ENCODE measurements around the gene SLC22A25.
"Not testable (repeated sequence)": the region's sequence is repeated elsewhere in the genome, so short reads cannot be mapped to it uniquely, and the experiment has no call there.

The SLC22A25 gene

DNA sequence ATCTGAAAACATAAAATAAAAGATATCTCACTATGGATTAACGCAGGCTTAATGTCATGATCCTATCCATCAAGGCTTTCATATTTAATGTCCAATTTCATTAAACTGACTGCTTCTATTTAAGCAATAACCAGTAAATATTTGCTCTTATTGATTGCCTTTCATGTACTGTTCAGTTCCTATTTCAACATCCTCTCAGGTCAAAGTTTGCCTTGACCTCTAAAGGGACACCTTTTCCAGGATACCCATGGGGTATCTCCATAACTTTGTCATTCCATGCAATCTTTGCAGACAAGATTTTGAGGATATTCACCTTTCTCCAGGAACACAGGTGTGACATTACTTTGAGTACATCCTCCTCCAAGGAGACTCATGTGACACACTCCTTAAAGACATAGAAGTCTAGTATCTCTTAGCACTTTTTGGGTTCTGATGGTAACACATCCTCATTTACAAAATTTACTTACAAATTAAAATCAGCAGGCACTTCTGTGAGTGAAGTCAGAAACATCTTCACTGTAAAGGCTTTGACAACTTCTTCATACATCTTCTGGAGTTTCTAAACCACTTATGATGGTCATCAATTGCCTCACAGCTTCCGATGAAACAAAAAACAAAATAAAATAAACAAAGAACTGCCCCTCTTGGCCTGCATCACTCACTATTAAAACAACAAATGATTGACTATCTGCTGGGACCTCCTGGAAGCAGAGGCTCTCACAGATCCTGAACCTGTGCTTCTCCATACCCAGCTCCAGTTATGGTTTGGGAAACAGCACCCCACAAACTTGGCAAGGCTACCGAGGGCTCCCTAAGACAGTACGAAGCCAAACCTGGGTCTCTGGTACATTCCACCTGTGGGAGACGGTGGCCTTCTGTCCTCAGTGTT lies 7.0 kb upstream of the SLC22A25 start:
- H3K4me3 ChIP-seq (ENCODE audit: insufficient read depth, low read depth, low read length, poor library complexity, severe bottlenecking), result no peak overlapping the region
- no peaks in the 10 kb centered on the region for H3K27me3 ChIP-seq (replicated peaks; ENCODE audit: control insufficient read depth, insufficient read depth, low read length, poor library complexity, severe bottlenecking)
- H3K36me3 ChIP-seq (ENCODE audit: control insufficient read depth, insufficient read depth, low read length), result no peaks in the 10 kb centered on the region
- H3K27ac ChIP-seq (ENCODE audit: insufficient read depth, low read length, poor library complexity, severe bottlenecking), result no peak overlapping the region
- DNase-seq, result no peak
- H3K4me1 ChIP-seq (ENCODE audit: control insufficient read depth, insufficient read depth, low read length, poor library complexity, severe bottlenecking), result no peaks in the 10 kb centered on the region
- H3K9me3 ChIP-seq (ENCODE audit: control insufficient read depth, low read length), result no peaks in the 10 kb centered on the region

DNA sequence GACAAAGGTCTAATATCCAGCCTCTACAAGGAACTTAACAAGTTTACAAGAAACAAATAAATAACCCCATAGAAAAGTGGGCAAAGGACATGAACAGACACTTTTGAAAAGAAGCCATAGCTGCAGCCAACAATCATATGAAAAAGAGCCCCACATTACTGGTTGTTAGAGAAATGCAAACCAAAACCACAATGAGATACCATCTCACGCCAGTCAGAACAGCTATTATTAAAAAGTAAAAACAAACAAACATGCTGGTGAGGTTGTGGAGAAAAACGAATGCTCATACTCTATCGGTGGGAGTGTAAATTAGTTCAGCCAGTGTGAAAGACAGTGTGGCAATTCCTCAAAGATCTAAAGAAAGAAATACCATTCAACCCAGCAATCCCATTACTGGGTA lies 5.6 kb upstream of the SLC22A25 start:
- Histone ChIP-seq H3K4me3 (ENCODE audit: insufficient read depth, low read depth, low read length, poor library complexity, severe bottlenecking) (no peak overlapping the region), H3K36me3 (ENCODE audit: control insufficient read depth, insufficient read depth, low read length) (no peaks in the 10 kb centered on the region), H3K9me3 (ENCODE audit: control insufficient read depth, low read length) (no peaks in the 10 kb centered on the region), H3K27ac (ENCODE audit: insufficient read depth, low read length, poor library complexity, severe bottlenecking) (no peak overlapping the region), H3K27me3 (replicated peaks; ENCODE audit: control insufficient read depth, insufficient read depth, low read length, poor library complexity, severe bottlenecking) (no peaks in the 10 kb centered on the region), H3K4me1 (ENCODE audit: control insufficient read depth, insufficient read depth, low read length, poor library complexity, severe bottlenecking) (no peaks in the 10 kb centered on the region)
- DNase-seq, result no peak

- H3K9me3 ChIP-seq (ENCODE audit: control insufficient read depth, low read length); H3K4me3 ChIP-seq (ENCODE audit: insufficient read depth, low read depth, low read length, poor library complexity, severe bottlenecking); DNase-seq; H3K27ac ChIP-seq (ENCODE audit: insufficient read depth, low read length, poor library complexity, severe bottlenecking); H3K4me1 ChIP-seq (ENCODE audit: control insufficient read depth, insufficient read depth, low read length, poor library complexity, severe bottlenecking); H3K27me3 ChIP-seq (replicated peaks; ENCODE audit: control insufficient read depth, insufficient read depth, low read length, poor library complexity, severe bottlenecking); H3K36me3 ChIP-seq (ENCODE audit: control insufficient read depth, insufficient read depth, low read length): not testable (repeated sequence)
Measured at GRCh38 chr11:63247237-63248002, 4.0 kb upstream of the SLC22A25 start.

DNA sequence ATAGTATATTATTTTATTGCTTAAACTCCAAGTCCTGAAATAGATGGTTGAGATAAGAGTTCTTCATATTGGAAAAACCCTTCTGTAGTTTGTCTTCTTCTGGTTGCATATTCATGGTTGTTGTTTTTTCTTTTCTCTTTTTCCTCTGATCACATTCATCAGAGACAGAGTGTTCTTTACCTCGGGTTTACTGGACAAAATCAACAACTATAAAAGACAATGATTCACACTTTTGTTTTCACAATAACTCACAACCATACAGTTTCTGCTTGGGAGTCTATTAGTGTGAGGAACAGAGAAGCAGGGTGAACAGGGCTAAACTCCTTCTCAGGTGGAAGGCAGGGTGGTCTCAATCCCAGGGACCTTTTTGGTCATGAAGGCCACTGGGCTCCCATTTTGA lies 2.6 kb upstream of the SLC22A25 start:
- H3K4me1 ChIP-seq (ENCODE audit: control insufficient read depth, insufficient read depth, low read length, poor library complexity, severe bottlenecking), result no peaks in the 10 kb centered on the region
- DNase-seq, result no peak
- no peak overlapping the region for H3K27ac ChIP-seq (ENCODE audit: insufficient read depth, low read length, poor library complexity, severe bottlenecking)
- no peak overlapping the region for H3K4me3 ChIP-seq (ENCODE audit: insufficient read depth, low read depth, low read length, poor library complexity, severe bottlenecking)
- no peaks in the 10 kb centered on the region for H3K36me3 ChIP-seq (ENCODE audit: control insufficient read depth, insufficient read depth, low read length)
- no peaks in the 10 kb centered on the region for H3K9me3 ChIP-seq (ENCODE audit: control insufficient read depth, low read length)
- H3K27me3 ChIP-seq (replicated peaks; ENCODE audit: control insufficient read depth, insufficient read depth, low read length, poor library complexity, severe bottlenecking), result no peaks in the 10 kb centered on the region

GRCh38 chr11:63244862-63245261 lies 1.5 kb upstream of the SLC22A25 start:
- DNase-seq, result no peak

GRCh38 chr11:63242089-63242781 lies 1.2 kb downstream of the SLC22A25 start:
- no peaks in the 10 kb centered on the region for H3K27me3 ChIP-seq (replicated peaks; ENCODE audit: control insufficient read depth, insufficient read depth, low read length, poor library complexity, severe bottlenecking)
- no peaks in the 10 kb centered on the region for H3K36me3 ChIP-seq (ENCODE audit: control insufficient read depth, insufficient read depth, low read length)
- no peak overlapping the region for H3K4me3 ChIP-seq (ENCODE audit: insufficient read depth, low read depth, low read length, poor library complexity, severe bottlenecking)
- no peaks in the 10 kb centered on the region for H3K4me1 ChIP-seq (ENCODE audit: control insufficient read depth, insufficient read depth, low read length, poor library complexity, severe bottlenecking)
- H3K27ac ChIP-seq (ENCODE audit: insufficient read depth, low read length, poor library complexity, severe bottlenecking), result no peak overlapping the region
- no peaks in the 10 kb centered on the region for H3K9me3 ChIP-seq (ENCODE audit: control insufficient read depth, low read length)
- no peak for DNase-seq

More at GRCh38 chr11:63244862-63245261, 1.5 kb upstream of the SLC22A25 start:
- no peaks in the 10 kb centered on the region for H3K27me3 ChIP-seq (replicated peaks; ENCODE audit: control insufficient read depth, insufficient read depth, low read length, poor library complexity, severe bottlenecking)
- H3K9me3 ChIP-seq (ENCODE audit: control insufficient read depth, low read length), result no peaks in the 10 kb centered on the region
- H3K36me3 ChIP-seq (ENCODE audit: control insufficient read depth, insufficient read depth, low read length), result no peaks in the 10 kb centered on the region
- no peaks in the 10 kb centered on the region for H3K4me1 ChIP-seq (ENCODE audit: control insufficient read depth, insufficient read depth, low read length, poor library complexity, severe bottlenecking)
- no peak overlapping the region for H3K4me3 ChIP-seq (ENCODE audit: insufficient read depth, low read depth, low read length, poor library complexity, severe bottlenecking)
- no peak overlapping the region for H3K27ac ChIP-seq (ENCODE audit: insufficient read depth, low read length, poor library complexity, severe bottlenecking)

- Histone ChIP-seq H3K27ac (ENCODE audit: insufficient read depth, low read length, poor library complexity, severe bottlenecking) (no peak overlapping the region), H3K27me3 (replicated peaks; ENCODE audit: control insufficient read depth, insufficient read depth, low read length, poor library complexity, severe bottlenecking) (no peaks in the 10 kb centered on the region)
- no peak for DNase-seq
Measured at GRCh38 chr11:63240791-63241379, 2.5 kb downstream of the SLC22A25 start.

GRCh38 chr11:63240098-63240497 lies 3.3 kb downstream of the SLC22A25 start:
- Histone ChIP-seq H3K27ac (ENCODE audit: insufficient read depth, low read length, poor library complexity, severe bottlenecking) (no peak overlapping the region), H3K27me3 (replicated peaks; ENCODE audit: control insufficient read depth, insufficient read depth, low read length, poor library complexity, severe bottlenecking) (no peaks in the 10 kb centered on the region), H3K4me1 (ENCODE audit: control insufficient read depth, insufficient read depth, low read length, poor library complexity, severe bottlenecking) (no peaks in the 10 kb centered on the region), H3K4me3 (ENCODE audit: insufficient read depth, low read depth, low read length, poor library complexity, severe bottlenecking) (no peak overlapping the region), H3K9me3 (ENCODE audit: control insufficient read depth, low read length) (no peaks in the 10 kb centered on the region), H3K36me3 (ENCODE audit: control insufficient read depth, insufficient read depth, low read length) (no peaks in the 10 kb centered on the region)
- no peak for DNase-seq

More at GRCh38 chr11:63240791-63241379, 2.5 kb downstream of the SLC22A25 start:
- Histone ChIP-seq H3K9me3 (ENCODE audit: control insufficient read depth, low read length) (no peaks in the 10 kb centered on the region), H3K36me3 (ENCODE audit: control insufficient read depth, insufficient read depth, low read length) (no peaks in the 10 kb centered on the region), H3K4me1 (ENCODE audit: control insufficient read depth, insufficient read depth, low read length, poor library complexity, severe bottlenecking) (no peaks in the 10 kb centered on the region), H3K4me3 (ENCODE audit: insufficient read depth, low read depth, low read length, poor library complexity, severe bottlenecking) (no peak overlapping the region)

DNA sequence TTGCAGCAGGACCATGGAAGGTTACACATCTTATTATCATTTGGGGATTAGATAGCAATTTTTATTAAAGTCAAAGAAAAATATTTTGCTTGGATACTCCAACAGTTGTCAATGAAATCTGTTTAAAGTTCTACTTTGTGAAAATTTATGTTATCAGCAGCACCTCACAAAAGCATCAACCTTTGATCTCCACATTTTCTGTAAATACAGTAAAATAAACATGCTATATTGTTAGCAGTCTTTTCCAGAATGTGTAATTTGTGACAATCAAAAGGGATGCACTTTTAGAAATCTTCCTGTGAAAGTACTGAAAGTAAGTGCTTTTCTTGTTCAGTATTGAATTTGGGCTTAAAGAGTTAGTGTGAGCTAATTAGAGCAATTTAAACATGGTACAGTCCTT lies 4.1 kb downstream of the SLC22A25 start:
- Histone ChIP-seq H3K27me3 (replicated peaks; ENCODE audit: control insufficient read depth, insufficient read depth, low read length, poor library complexity, severe bottlenecking) (no peaks in the 10 kb centered on the region), H3K4me1 (ENCODE audit: control insufficient read depth, insufficient read depth, low read length, poor library complexity, severe bottlenecking) (no peaks in the 10 kb centered on the region), H3K36me3 (ENCODE audit: control insufficient read depth, insufficient read depth, low read length) (no peaks in the 10 kb centered on the region), H3K27ac (ENCODE audit: insufficient read depth, low read length, poor library complexity, severe bottlenecking) (no peak overlapping the region), H3K9me3 (ENCODE audit: control insufficient read depth, low read length) (no peaks in the 10 kb centered on the region), H3K4me3 (ENCODE audit: insufficient read depth, low read depth, low read length, poor library complexity, severe bottlenecking) (no peak overlapping the region)
- DNase-seq, result no peak
